Type B pancreatic cell (in vitro differentiated cells): Measurements from ENCODE around the gene BBS5. TPM values are rescaled to one million over a fixed set of nuclear protein-coding genes. Genes with fewer than 3 reads are reported as not detected.
A peak's percentile ranks its signal among the peaks of the same experiment; 100 is the strongest.
"Not testable (repeated sequence)": the region's sequence is repeated elsewhere in the genome, so short reads cannot be mapped to it uniquely, and the experiment has no call there.

ENCODE experiments used
- DNase-seq: peaks from one replicate; pipeline ENCODE4 v3.0.0; 2021; ENCODE audit warnings: mixed read lengths; ENCODE audit not compliant: unreplicated experiment; ENCODE audit errors: extremely low spot score
- H3K27ac Mint-ChIP-seq: 2 replicates; pipeline ENCODE4 v1.8.0; 2021; ENCODE audit warnings: mild to moderate bottlenecking, mixed read lengths
- H3K27me3 Mint-ChIP-seq: 2 replicates; pipeline ENCODE4 v1.8.0; 2021; ENCODE audit warnings: mixed read lengths
- H3K36me3 Mint-ChIP-seq: 2 replicates; pipeline ENCODE4 v1.8.0; 2021; ENCODE audit warnings: mixed read lengths
- H3K4me1 Mint-ChIP-seq: one replicate; pipeline ENCODE4 v1.8.0; 2021; ENCODE audit warnings: mixed read lengths; ENCODE audit not compliant: unreplicated experiment
- H3K4me3 Mint-ChIP-seq: 2 replicates; pipeline ENCODE4 v1.8.0; 2021; ENCODE audit warnings: mild to moderate bottlenecking, mixed read lengths
- H3K9me3 Mint-ChIP-seq: 2 replicates; pipeline ENCODE4 v1.8.0; 2021; ENCODE audit warnings: mixed read lengths
- CTCF ChIP-seq: fragments of 200-600 bp; sonication (generic); conservative IDR thresholded peaks from 2 replicates; pipeline ENCODE4 v1.5.0; 2021; ENCODE audit warnings: antibody characterized with exemption, mild to moderate bottlenecking
- total RNA-seq: library from RNA; stranded (reverse); gene quantifications from 2 replicates; pipeline ENCODE4 v1.2.1, GENCODE V29; 2021; ENCODE audit warnings: low replicate concordance

BBS5 gene
- total RNA-seq, 1 donor from 2014 or later, result 11.2 TPM

- H3K36me3 Mint-ChIP-seq, result no peaks in the 10 kb centered on the region
- no peak overlapping the region for H3K27ac Mint-ChIP-seq
- no peaks in the 10 kb centered on the region for H3K9me3 Mint-ChIP-seq
- no peak for DNase-seq
- no peak for TF ChIP-seq CTCF
- H3K4me3 Mint-ChIP-seq, result no peak overlapping the region
- no peaks in the 10 kb centered on the region for H3K4me1 Mint-ChIP-seq
- H3K27me3 Mint-ChIP-seq, result no peaks in the 10 kb centered on the region
Measured at GRCh38 chr2:169448316-169448715, 31.0 kb upstream of the BBS5 start.

GRCh38 chr2:169448865-169449264 is 30.4 kb upstream of the BBS5 start:
- Mint-ChIP-seq H3K27me3 (no peaks in the 10 kb centered on the region), H3K4me1 (no peaks in the 10 kb centered on the region), H3K27ac (no peak overlapping the region), H3K4me3 (no peak overlapping the region), H3K36me3 (no peaks in the 10 kb centered on the region), H3K9me3 (no peaks in the 10 kb centered on the region)
- no peak for DNase-seq
- no peak for TF ChIP-seq CTCF

DNA sequence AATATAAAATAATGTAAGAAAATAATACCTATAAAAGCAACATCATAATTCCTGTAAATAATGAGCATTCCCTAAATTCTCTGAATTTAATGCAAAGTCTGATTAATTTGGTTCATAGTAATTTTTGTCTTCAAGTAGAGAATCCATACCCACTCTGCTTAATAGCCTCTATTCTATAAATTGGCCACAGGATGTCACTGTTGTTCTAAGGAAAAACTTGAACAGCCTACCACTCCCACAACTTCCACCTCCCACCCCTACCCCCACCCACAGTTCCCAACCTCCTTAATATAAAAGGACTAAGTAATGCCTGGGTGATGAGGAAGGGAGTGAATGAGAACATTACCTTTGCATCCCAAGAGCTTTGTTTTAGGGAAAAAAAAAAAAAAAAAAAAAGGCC is 27.2 kb upstream of the BBS5 start:
- DNase-seq, result no peak
- H3K27ac Mint-ChIP-seq, result no peak overlapping the region
- no peaks in the 10 kb centered on the region for H3K4me1 Mint-ChIP-seq
- H3K36me3 Mint-ChIP-seq, result no peaks in the 10 kb centered on the region
- no peaks in the 10 kb centered on the region for H3K27me3 Mint-ChIP-seq
- H3K4me3 Mint-ChIP-seq, result no peak overlapping the region
- TF ChIP-seq CTCF, result peak; percentile 83
- H3K9me3 Mint-ChIP-seq, result no peaks in the 10 kb centered on the region

- H3K4me1 Mint-ChIP-seq, H3K36me3 Mint-ChIP-seq, H3K27me3 Mint-ChIP-seq, H3K4me3 Mint-ChIP-seq, H3K27ac Mint-ChIP-seq, H3K9me3 Mint-ChIP-seq, DNase-seq: not testable (repeated sequence)
Measured at GRCh38 chr2:169453044-169453443, 26.2 kb upstream of the BBS5 start.

GRCh38 chr2:169461143-169461542 is 18.2 kb upstream of the BBS5 start:
- Mint-ChIP-seq H3K4me3 (no peak overlapping the region), H3K9me3 (no peaks in the 10 kb centered on the region), H3K27ac (no peak overlapping the region), H3K36me3 (no peaks in the 10 kb centered on the region), H3K4me1 (no peaks in the 10 kb centered on the region), H3K27me3 (no peaks in the 10 kb centered on the region)
- no peak for TF ChIP-seq CTCF
- DNase-seq, result no peak

- H3K4me1 Mint-ChIP-seq, result no peaks in the 10 kb centered on the region
- no peak overlapping the region for H3K4me3 Mint-ChIP-seq
- no peak for TF ChIP-seq CTCF
- no peaks in the 10 kb centered on the region for H3K36me3 Mint-ChIP-seq
- H3K9me3 Mint-ChIP-seq, result no peaks in the 10 kb centered on the region
- H3K27me3 Mint-ChIP-seq, result no peaks in the 10 kb centered on the region
- DNase-seq, result no peak
- no peak overlapping the region for H3K27ac Mint-ChIP-seq
Measured at GRCh38 chr2:169462896-169463695, 16.2 kb upstream of the BBS5 start.
